HCT116 (cell line): ENCODE data around the gene SERHL2. TPM values are rescaled to one million over a fixed set of nuclear protein-coding genes. Genes with fewer than 3 reads are reported as not detected.

Experiments used
- ATAC-seq: fragments of 200-7000 bp; cut with Tn5 transposase; 2 replicates; pipeline ENCODE4 v1.9.1; 2020; ENCODE audit warnings: mild to moderate bottlenecking, moderate library complexity
- BruUV-seq: library from RNA; stranded (reverse); fragments of 400-500 nt; replicated peaks from 2 replicates; lab custom pipeline; 2021; lab: Mats Ljungman, UMichigan
- CTCF ChIA-PET: fragments of 300-600 bp; sonication (Branson Sonifier 250); formaldehyde crosslinking; loops from one replicate; lab custom pipeline; 2021; ENCODE audit warnings: antibody characterized with exemption; lab: Charles Lee
- POLR2A ChIA-PET: fragments of 300-600, 350-600 bp; sonication (Branson Sonifier 250); formaldehyde crosslinking; loops from one replicate; lab custom pipeline; 2021; ENCODE audit warnings: antibody characterized with exemption; lab: Charles Lee
- RAD21 ChIA-PET, 2 experiments: fragments of 300-600 bp; sonication (Branson Sonifier 250); formaldehyde crosslinking; loops; one replicate each; lab custom pipeline; 2023; ENCODE audit warnings: low total read pairs in 2 of 2; ENCODE audit not compliant: uncharacterized antibody in 2 of 2, unreplicated experiment in 2 of 2, low non-redundant PET in 1 of 2; lab: Charles Lee
- DNase-seq: peaks from one replicate; pipeline ENCODE4 v3.0.0-alpha.2; 2010; ENCODE audit warnings: low read depth, low spot score
- H2AFZ ChIP-seq: fragments of 200-600 bp; shearing (Covaris generic), sonication (generic); 2 replicates; pipeline ENCODE4 v1.6.1; 2017; ENCODE audit warnings: low read depth, mixed run types, mixed read lengths, antibody characterized with exemption, low read length; ENCODE audit not compliant: poor library complexity, severe bottlenecking
- H3K27ac ChIP-seq: 2 replicates; pipeline ENCODE4 v1.5.1; 2012; ENCODE audit warnings: low read depth, low read length
- H3K27me3 ChIP-seq: fragments of 200-600 bp; sonication (generic); 2 replicates; pipeline ENCODE4 v1.6.1; 2016; ENCODE audit warnings: mixed run types, low read length, mixed read lengths; ENCODE audit not compliant: insufficient read depth
- H3K36me3 ChIP-seq, 2 experiments: fragments of 200-500 bp in 1 of 2; fragments of 200-600 bp in 1 of 2; sonication (Bioruptor generic) in 1 of 2; sonication (generic) in 1 of 2; 2 replicates each; pipeline versions ENCODE4 v1.5.1 to v1.6.1; 2014 to 2016; ENCODE audit warnings: low read length in 2 of 2, inconsistent platforms in 1 of 2, mixed read lengths in 1 of 2, mixed run types in 1 of 2; ENCODE audit not compliant: insufficient read depth in 2 of 2, control insufficient read depth in 1 of 2
- H3K4me1 ChIP-seq, 2 experiments: fragments of 200-600 bp in 1 of 2; sonication (generic) in 1 of 2; 2 replicates each; pipeline versions ENCODE4 v1.5.1 to v1.6.1; 2012 to 2017; ENCODE audit warnings: low read length in 2 of 2, inconsistent platforms in 1 of 2, mild to moderate bottlenecking in 1 of 2, mixed read lengths in 1 of 2, mixed run types in 1 of 2, moderate library complexity in 1 of 2; ENCODE audit not compliant: insufficient read depth in 2 of 2, control insufficient read depth in 1 of 2
- H3K4me2 ChIP-seq: fragments of 200-600 bp; sonication (generic); 2 replicates; pipeline ENCODE4 v1.6.1; 2017; ENCODE audit warnings: mixed run types, low read length, mixed read lengths
- H3K4me3 ChIP-seq, 2 experiments: fragments of 200-600 bp in 1 of 2; sonication (generic) in 1 of 2; replicated peaks in 1 of 2; 2 replicates each; pipeline ENCODE4 v1.5.1; 2011 to 2016; ENCODE audit warnings: low read length in 2 of 2, control low read depth in 1 of 2, low read depth in 1 of 2, mild to moderate bottlenecking in 1 of 2, mixed read lengths in 1 of 2, mixed run types in 1 of 2
- H3K79me2 ChIP-seq: fragments of 200-600 bp; sonication (generic); 2 replicates; pipeline ENCODE4 v1.6.1; 2017; ENCODE audit warnings: mild to moderate bottlenecking, mixed run types, low read length, moderate library complexity, mixed read lengths; ENCODE audit not compliant: insufficient read depth
- H3K9ac ChIP-seq: fragments of 200-600 bp; sonication (generic); 2 replicates; pipeline ENCODE4 v1.6.1; 2016; ENCODE audit warnings: low read length, mixed read lengths
- H3K9me2 ChIP-seq: fragments of 200-600 bp; sonication (generic), shearing (Covaris generic); 2 replicates; pipeline ENCODE4 v1.6.1; 2017; ENCODE audit warnings: mixed run types, mild to moderate bottlenecking, moderate library complexity; ENCODE audit not compliant: insufficient read depth
- H3K9me3 ChIP-seq, 2 experiments: fragments of 200-500 bp in 1 of 2; fragments of 200-600 bp in 1 of 2; sonication (Bioruptor generic) in 1 of 2; sonication (generic) in 1 of 2; 2 replicates each; pipeline ENCODE4 v1.6.1; 2014 to 2017; ENCODE audit warnings: low read length in 2 of 2, mixed read lengths in 2 of 2, inconsistent platforms in 1 of 2, low read depth in 1 of 2, mild to moderate bottlenecking in 1 of 2, mixed run types in 1 of 2, moderate library complexity in 1 of 2; ENCODE audit not compliant: control insufficient read depth in 1 of 2, insufficient read depth in 1 of 2
- H4K20me1 ChIP-seq: fragments of 200-600 bp; sonication (generic), shearing (Covaris generic); 2 replicates; pipeline ENCODE4 v1.6.1; 2017; ENCODE audit warnings: mixed run types, mild to moderate bottlenecking, moderate library complexity; ENCODE audit not compliant: insufficient read depth
- ATF3 ChIP-seq: IDR thresholded peaks from 2 replicates; pipeline ENCODE4 v1.6.1; 2012
- EGR1 ChIP-seq: IDR thresholded peaks from 2 replicates; pipeline ENCODE4 v1.6.1; 2012; ENCODE audit warnings: low read depth
- ELF1 ChIP-seq: IDR thresholded peaks from 2 replicates; pipeline ENCODE4 v1.6.1; 2012; ENCODE audit warnings: low read depth, borderline replicate concordance
- EZH2phosphoT487 ChIP-seq: fragments of 200-600 bp; IDR thresholded peaks from 2 replicates; pipeline ENCODE4 v1.6.1; 2018; ENCODE audit warnings: antibody characterized with exemption, borderline replicate concordance
- JUND ChIP-seq: IDR thresholded peaks from 2 replicates; pipeline ENCODE4 v1.6.1; 2012
- RAD21 ChIP-seq: IDR thresholded peaks from 2 replicates; pipeline ENCODE4 v1.6.1; 2012; ENCODE audit warnings: low read depth, mild to moderate bottlenecking
- REST ChIP-seq: IDR thresholded peaks from 2 replicates; pipeline ENCODE4 v1.6.1; 2012; ENCODE audit warnings: low read depth
- SRF ChIP-seq: IDR thresholded peaks from 2 replicates; pipeline ENCODE4 v1.6.1; 2012; ENCODE audit warnings: low read depth
- TCF7L2 ChIP-seq: IDR thresholded peaks from 2 replicates; pipeline ENCODE4 v1.7.0; 2011; ENCODE audit warnings: borderline replicate concordance, inconsistent platforms; ENCODE audit not compliant: insufficient read depth, insufficient read length; ENCODE audit errors: extremely low read depth
- ZBTB33 ChIP-seq: IDR thresholded peaks from 2 replicates; pipeline ENCODE4 v1.6.1; 2011; ENCODE audit warnings: mild to moderate bottlenecking, low read length, moderate library complexity; ENCODE audit not compliant: insufficient replicate concordance; ENCODE audit errors: extremely low read depth
- ZFX ChIP-seq: fragments of 450-650 bp; IDR thresholded peaks from 2 replicates; pipeline ENCODE4 v1.6.1; 2017
- ZNF274 ChIP-seq: fragments of 200-500 bp; sonication (Bioruptor generic); IDR thresholded peaks from 2 replicates; pipeline ENCODE4 v1.6.1; 2014; ENCODE audit warnings: mild to moderate bottlenecking, low read depth, low read length, inconsistent platforms
- intact Hi-C: fragments of 100-400 bp; cut with micrococcal nuclease; formaldehyde crosslinking; loops from 2 replicates; pipeline ENCODE4 v1.10.0; 2022
- total RNA-seq: library from RNA; stranded (reverse); gene quantifications from one replicate; pipeline ENCODE4 v1.2.1, GENCODE V29; 2021; ENCODE audit not compliant: unreplicated experiment

The SERHL2 gene
- total RNA-seq, 1 experiment from 2014 or later, result not detected

GRCh38 chr22:42515896-42516295 lies 37.9 kb upstream of the SERHL2 start:
- RAD21 ChIA-PET, result no interaction called here
- CTCF ChIA-PET, result no interaction called here
- POLR2A ChIA-PET, result no interaction called here

More at GRCh38 chr22:42515896-42516295, 37.9 kb upstream of the SERHL2 start:
- Histone ChIP-seq H3K36me3 (peaks cover 3 to 12% of the 10 kb centered on the region in 2 experiments; a peak in 3 of 4 replicates), H3K9ac (no peak overlapping the region), H3K79me2 (peaks cover 38% of the 10 kb centered on the region), H3K4me3 (no peak overlapping the region), H3K4me1 (peaks cover 7 to 16% of the 10 kb centered on the region in 2 experiments), H3K4me2 (no peak overlapping the region), H4K20me1 (no peaks in the 10 kb centered on the region), H3K9me2 (no peaks in the 10 kb centered on the region), H3K27me3 (no peaks in the 10 kb centered on the region), H2AFZ (no peak overlapping the region), H3K27ac (no peak overlapping the region), H3K9me3 (no peaks in the 10 kb centered on the region)
- DNase-seq, result no peak
- intact Hi-C loops, result no loop called here
- ATAC-seq, result no peak
- TF ChIP-seq EZH2phosphoT487 (no peak), ZNF274 (no peak), JUND (no peak), TCF7L2 (no peak), EGR1 (no peak), REST (no peak), ELF1 (no peak), ZFX (no peak), ATF3 (no peak), SRF (no peak), ZBTB33 (no peak), RAD21 (no peak)
- BruUV-seq, result no TSS peak
